GM18907 (cell line): ENCODE measurements around the gene R3HDM2.
"Not testable (repeated sequence)": the region's sequence is repeated elsewhere in the genome, so short reads cannot be mapped to it uniquely, and the experiment has no call there.

Source experiments
- ATAC-seq: cut with Tn5 transposase; IDR thresholded peaks from one replicate; pipeline ENCODE4 v1.9.1; 2021; ENCODE audit warnings: mild to moderate bottlenecking, moderate library complexity; ENCODE audit not compliant: unreplicated experiment

Gene R3HDM2

GRCh38 chr12:57276233-57276632 lies 154.6 kb downstream of the R3HDM2 start:
- ATAC-seq = not testable (repeated sequence)

- no peak for ATAC-seq
These were observed 157.3 kb downstream of the R3HDM2 start for GRCh38 chr12:57273516-57273915.

GRCh38 chr12:57272337-57273151 lies 158.3 kb downstream of the R3HDM2 start:
- ATAC-seq = no peak

GRCh38 chr12:57270966-57271470 lies 159.8 kb downstream of the R3HDM2 start:
- no peak for ATAC-seq

GRCh38 chr12:57268264-57268663 lies 162.6 kb downstream of the R3HDM2 start:
- ATAC-seq = no peak

GRCh38 chr12:57266681-57267080 lies 164.2 kb downstream of the R3HDM2 start:
- no peak for ATAC-seq

- no peak for ATAC-seq
These were observed 167.7 kb downstream of the R3HDM2 start for GRCh38 chr12:57263096-57263495.

GRCh38 chr12:57262126-57262822 lies 168.6 kb downstream of the R3HDM2 start:
- ATAC-seq = no peak

- no peak for ATAC-seq
These were observed 169.4 kb downstream of the R3HDM2 start for GRCh38 chr12:57261428-57261865.

GRCh38 chr12:57260366-57260765 lies 170.5 kb downstream of the R3HDM2 start:
- no peak for ATAC-seq

- no peak for ATAC-seq
These were observed 171.6 kb downstream of the R3HDM2 start for GRCh38 chr12:57258977-57259970.

- no peak for ATAC-seq
These were observed 174.9 kb downstream of the R3HDM2 start for GRCh38 chr12:57255916-57256315.

- no peak for ATAC-seq
These were observed 176.2 kb downstream of the R3HDM2 start for GRCh38 chr12:57254506-57255280.

GRCh38 chr12:57250956-57251355 lies 179.9 kb downstream of the R3HDM2 start, which contains the start of gene STAC3:
Gene STAC3 (minus strand): TSS chr12:57251187. CDS start chr12:57249636, 1,551 bp downstream.
- ATAC-seq = no peak

- ATAC-seq = no peak
These were observed 180.3 kb downstream of the R3HDM2 start for GRCh38 chr12:57250541-57250940.

- no peak for ATAC-seq
These were observed 181.7 kb downstream of the R3HDM2 start for GRCh38 chr12:57248934-57249742.

GRCh38 chr12:57247041-57247440 lies 183.8 kb downstream of the R3HDM2 start:
- ATAC-seq = no peak

- no peak for ATAC-seq
These were observed 186.5 kb downstream of the R3HDM2 start for GRCh38 chr12:57244312-57244696.
